ENCODE measurements around the gene UBXN6. TPM values are rescaled to one million over a fixed set of nuclear protein-coding genes. Genes with fewer than 3 reads are reported as not detected.

Gene UBXN6
- total RNA-seq: 127 TPM
- long read RNA-seq, full-length matches to known transcripts: 67 of 119 reads
- long read RNA-seq, partial matches to known transcripts: 37 of 119 reads
- long read RNA-seq, other reads (novel, unspliced or antisense): 15 of 119 reads

- intact Hi-C loops (cut with micrococcal nuclease): no loop called here
- DNase-seq: peak; percentile 99
- peak; percentile 90 for ATAC-seq
These were observed at the start of gene UBXN6 for GRCh38 chr19:4457654-4458395. UBXN6 (minus strand) TSS chr19:4457794; CDS start chr19:4457697, 97 bp downstream.

GRCh38 chr19:4507150-4507452 is 49.5 kb upstream of the UBXN6 start:
- intact Hi-C loops (cut with micrococcal nuclease): no loop called here
- no peak for ATAC-seq

GRCh38 chr19:4506449-4507149 is 49.0 kb upstream of the UBXN6 start:
- intact Hi-C loops (cut with micrococcal nuclease): no loop called here
- no peak for ATAC-seq
- no peak for DNase-seq

More at GRCh38 chr19:4507150-4507452, 49.5 kb upstream of the UBXN6 start:
- no peak for DNase-seq

- DNase-seq (no peak), ATAC-seq (no peak)
- intact Hi-C loops (cut with micrococcal nuclease): no loop called here
These were observed 48.2 kb upstream of the UBXN6 start for GRCh38 chr19:4505570-4506448.

GRCh38 chr19:4504891-4505569 is 47.4 kb upstream of the UBXN6 start:
- ATAC-seq: no peak
- intact Hi-C loops (cut with micrococcal nuclease): no loop called here
- DNase-seq: no peak

- ATAC-seq: no peak
- intact Hi-C loops (cut with micrococcal nuclease): no loop called here
- DNase-seq: no peak
These were observed 46.7 kb upstream of the UBXN6 start for GRCh38 chr19:4504297-4504701.

- ATAC-seq: no peak
- no peak for DNase-seq
- intact Hi-C loops (cut with micrococcal nuclease): no loop called here
These were observed 46.2 kb upstream of the UBXN6 start for GRCh38 chr19:4503825-4504170.

- intact Hi-C loops (cut with micrococcal nuclease): no loop called here
- no peak for DNase-seq
- peak; percentile 2 for ATAC-seq
These were observed 45.7 kb upstream of the UBXN6 start for GRCh38 chr19:4503132-4503824.

GRCh38 chr19:4502282-4503131 is 44.9 kb upstream of the UBXN6 start:
- DNase-seq: no peak
- intact Hi-C loops (cut with micrococcal nuclease): no loop called here
- ATAC-seq: peak; percentile 3

GRCh38 chr19:4501691-4502090 is 44.1 kb upstream of the UBXN6 start:
- intact Hi-C loops (cut with micrococcal nuclease): no loop called here
- no peak for DNase-seq
- ATAC-seq: peak; percentile 10

GRCh38 chr19:4500841-4501591 is 43.4 kb upstream of the UBXN6 start:
- intact Hi-C loops (cut with micrococcal nuclease): no loop called here
- ATAC-seq (peak; percentile 3), DNase-seq (no peak)

- no peak for DNase-seq
- intact Hi-C loops (cut with micrococcal nuclease): no loop called here
- no peak for ATAC-seq
These were observed 42.3 kb upstream of the UBXN6 start for GRCh38 chr19:4499855-4500254.

GRCh38 chr19:4499318-4499717 is 41.7 kb upstream of the UBXN6 start:
- ATAC-seq (no peak), DNase-seq (no peak)
- intact Hi-C loops (cut with micrococcal nuclease): no loop called here

- ATAC-seq: no peak
- DNase-seq: no peak
These were observed 41.1 kb upstream of the UBXN6 start for GRCh38 chr19:4498694-4499093.

GRCh38 chr19:4497770-4498389 is 40.3 kb upstream of the UBXN6 start:
- no peak for DNase-seq
- ATAC-seq: no peak
- intact Hi-C loops (cut with micrococcal nuclease): no loop called here

More at GRCh38 chr19:4498694-4499093, 41.1 kb upstream of the UBXN6 start:
- intact Hi-C loops (cut with micrococcal nuclease): no loop called here

- no peak for DNase-seq
- intact Hi-C loops (cut with micrococcal nuclease): no loop called here
These were observed 38.7 kb upstream of the UBXN6 start for GRCh38 chr19:4496304-4496703.

GRCh38 chr19:4495471-4495870 is 37.9 kb upstream of the UBXN6 start:
- intact Hi-C loops (cut with micrococcal nuclease): no loop called here
- ATAC-seq (no peak), DNase-seq (no peak)

More at GRCh38 chr19:4496304-4496703, 38.7 kb upstream of the UBXN6 start:
- no peak for ATAC-seq

Data from left ventricle myocardium superior (tissue), 1 donor.